MM.1S (cell line): ENCODE data around the gene PTPRN.
"Not testable (repeated sequence)": the region's sequence is repeated elsewhere in the genome, so short reads cannot be mapped to it uniquely, and the experiment has no call there.

Source experiments
- DNase-seq: peaks from one replicate; pipeline ENCODE4 v3.0.0-alpha.2; 2015
- H2AFZ ChIP-seq: fragments of 300-600 bp; sonication (generic); 2 replicates; pipeline ENCODE4 v1.6.0; 2016; ENCODE audit warnings: antibody characterized with exemption, low read length
- H3F3A ChIP-seq: fragments of 300-600 bp; sonication (generic); 2 replicates; pipeline ENCODE4 v1.6.1; 2016; ENCODE audit warnings: mild to moderate bottlenecking, antibody characterized with exemption, low read length, moderate library complexity, mixed read lengths; ENCODE audit not compliant: insufficient read depth
- H3K27ac ChIP-seq: fragments of 300-600 bp; sonication (generic); 2 replicates; pipeline ENCODE4 v1.5.1; 2016; ENCODE audit warnings: mild to moderate bottlenecking, low read length
- H3K27me3 ChIP-seq: fragments of 300-600 bp; sonication (generic); replicated peaks from 2 replicates; pipeline ENCODE4 v1.6.0; 2016; ENCODE audit warnings: low read length; ENCODE audit not compliant: insufficient read depth
- H3K36me3 ChIP-seq: fragments of 300-600 bp; sonication (generic); replicated peaks from 2 replicates; pipeline ENCODE4 v1.6.1; 2016; ENCODE audit warnings: mild to moderate bottlenecking, low read length, mixed read lengths; ENCODE audit not compliant: insufficient read depth
- H3K4me1 ChIP-seq: fragments of 300-600 bp; sonication (generic); 2 replicates; pipeline ENCODE4 v1.6.1; 2016; ENCODE audit warnings: low read length, mixed read lengths
- H3K4me2 ChIP-seq: fragments of 300-600 bp; sonication (generic); 2 replicates; pipeline ENCODE4 v1.6.0; 2016; ENCODE audit warnings: low read depth, low read length
- H3K4me3 ChIP-seq: fragments of 300-600 bp; sonication (generic); 2 replicates; pipeline ENCODE4 v1.5.1; 2016; ENCODE audit warnings: low read length, mixed read lengths
- H3K79me2 ChIP-seq: fragments of 300-600 bp; sonication (generic); 2 replicates; pipeline ENCODE4 v1.6.1; 2016; ENCODE audit warnings: mixed run types, low read length, mixed read lengths
- H3K9ac ChIP-seq: fragments of 300-600 bp; sonication (generic); 2 replicates; pipeline ENCODE4 v1.6.1; 2016; ENCODE audit warnings: low read length, mixed read lengths
- H3K9me2 ChIP-seq: fragments of 300-600 bp; sonication (generic); replicated peaks from 2 replicates; pipeline ENCODE4 v1.6.1; 2016; ENCODE audit warnings: mild to moderate bottlenecking, low read length, mixed read lengths; ENCODE audit not compliant: insufficient read depth
- H3K9me3 ChIP-seq: fragments of 300-600 bp; sonication (generic); replicated peaks from 2 replicates; pipeline ENCODE4 v1.6.1; 2016; ENCODE audit warnings: mild to moderate bottlenecking, low read length, mixed read lengths; ENCODE audit not compliant: insufficient read depth
- H4K20me1 ChIP-seq: fragments of 300-600 bp; sonication (generic); 2 replicates; pipeline ENCODE4 v1.6.1; 2016; ENCODE audit warnings: mild to moderate bottlenecking, low read length, moderate library complexity, mixed read lengths; ENCODE audit not compliant: insufficient read depth
- EZH2 ChIP-seq: fragments of 300-600 bp; sonication (generic); optimal IDR thresholded peaks from 2 replicates; pipeline ENCODE3; 2017; ENCODE audit warnings: low read depth, mild to moderate bottlenecking, antibody characterized with exemption, low read length, mixed read lengths
- EZH2phosphoT487 ChIP-seq: fragments of 300-600 bp; sonication (generic); IDR thresholded peaks from 2 replicates; pipeline ENCODE4 v1.6.1; 2018; ENCODE audit warnings: antibody characterized with exemption, low read length
- TF ChIP-seq, protein P1 (sequence below): fragments of 300-600 bp; sonication (generic); IDR thresholded peaks from 2 replicates; pipeline ENCODE4 v1.5.1; 2016; ENCODE audit warnings: antibody characterized with exemption, low read length, mixed read lengths

The PTPRN gene

GRCh38 chr2:219266232-219266631 lies 43.0 kb downstream of the PTPRN start:
- Histone ChIP-seq H4K20me1 (no peaks in the 10 kb centered on the region), H3K9me2 (no peaks in the 10 kb centered on the region)

GRCh38 chr2:219261024-219261855 lies 48.0 kb downstream of the PTPRN start:
- H3K36me3 ChIP-seq = no peaks in the 10 kb centered on the region
- no peaks in the 10 kb centered on the region for H3F3A ChIP-seq
- H3K79me2 ChIP-seq = no peaks in the 10 kb centered on the region
- no peaks in the 10 kb centered on the region for H3K27me3 ChIP-seq
- no peak for DNase-seq
- H3K4me1 ChIP-seq = no peaks in the 10 kb centered on the region
- H3K9me2 ChIP-seq = no peaks in the 10 kb centered on the region
- H3K9ac ChIP-seq = no peak overlapping the region
- TF ChIP-seq, protein P1, sequence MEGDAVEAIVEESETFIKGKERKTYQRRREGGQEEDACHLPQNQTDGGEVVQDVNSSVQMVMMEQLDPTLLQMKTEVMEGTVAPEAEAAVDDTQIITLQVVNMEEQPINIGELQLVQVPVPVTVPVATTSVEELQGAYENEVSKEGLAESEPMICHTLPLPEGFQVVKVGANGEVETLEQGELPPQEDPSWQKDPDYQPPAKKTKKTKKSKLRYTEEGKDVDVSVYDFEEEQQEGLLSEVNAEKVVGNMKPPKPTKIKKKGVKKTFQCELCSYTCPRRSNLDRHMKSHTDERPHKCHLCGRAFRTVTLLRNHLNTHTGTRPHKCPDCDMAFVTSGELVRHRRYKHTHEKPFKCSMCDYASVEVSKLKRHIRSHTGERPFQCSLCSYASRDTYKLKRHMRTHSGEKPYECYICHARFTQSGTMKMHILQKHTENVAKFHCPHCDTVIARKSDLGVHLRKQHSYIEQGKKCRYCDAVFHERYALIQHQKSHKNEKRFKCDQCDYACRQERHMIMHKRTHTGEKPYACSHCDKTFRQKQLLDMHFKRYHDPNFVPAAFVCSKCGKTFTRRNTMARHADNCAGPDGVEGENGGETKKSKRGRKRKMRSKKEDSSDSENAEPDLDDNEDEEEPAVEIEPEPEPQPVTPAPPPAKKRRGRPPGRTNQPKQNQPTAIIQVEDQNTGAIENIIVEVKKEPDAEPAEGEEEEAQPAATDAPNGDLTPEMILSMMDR = no peak
- no peak for TF ChIP-seq EZH2
- no peak for TF ChIP-seq EZH2phosphoT487
- H4K20me1 ChIP-seq = no peaks in the 10 kb centered on the region
- no peak overlapping the region for H3K4me3 ChIP-seq
- H3K4me2 ChIP-seq = no peak overlapping the region
- no peaks in the 10 kb centered on the region for H3K9me3 ChIP-seq
- no peak overlapping the region for H3K27ac ChIP-seq
- no peak overlapping the region for H2AFZ ChIP-seq

More at GRCh38 chr2:219266232-219266631, 43.0 kb downstream of the PTPRN start:
- H3K4me1 ChIP-seq = no peaks in the 10 kb centered on the region
- no peaks in the 10 kb centered on the region for H3K36me3 ChIP-seq
- no peak for DNase-seq
- H3K4me2 ChIP-seq = no peak overlapping the region
- no peak overlapping the region for H3K4me3 ChIP-seq
- H3F3A ChIP-seq = no peaks in the 10 kb centered on the region
- no peaks in the 10 kb centered on the region for H3K27me3 ChIP-seq
- no peak overlapping the region for H2AFZ ChIP-seq
- H3K9ac ChIP-seq = no peak overlapping the region
- no peaks in the 10 kb centered on the region for H3K9me3 ChIP-seq
- no peaks in the 10 kb centered on the region for H3K79me2 ChIP-seq
- TF ChIP-seq EZH2 = no peak
- TF ChIP-seq, protein P1 = no peak
- TF ChIP-seq EZH2phosphoT487 = no peak
- H3K27ac ChIP-seq = no peak overlapping the region

DNA sequence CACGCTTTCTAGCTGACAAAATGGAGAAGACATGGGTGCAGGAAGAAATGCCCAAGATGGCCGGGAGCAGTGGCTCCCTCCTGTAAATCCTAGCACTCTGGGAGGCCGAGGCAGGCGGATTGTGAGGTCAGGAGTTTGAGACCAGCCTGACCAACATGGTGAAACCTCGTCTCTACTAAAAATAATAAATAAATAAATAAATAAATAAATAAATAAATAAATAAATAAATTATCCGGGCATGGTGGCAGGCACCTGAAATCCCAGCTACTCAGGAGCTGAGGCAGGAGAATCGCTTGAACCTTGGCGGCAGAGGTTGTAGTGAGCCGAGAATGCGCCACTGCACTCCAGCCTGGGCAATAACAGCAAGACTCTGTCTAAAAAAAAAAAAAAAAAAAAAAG lies 50.3 kb downstream of the PTPRN start:
- not testable (repeated sequence) for H2AFZ ChIP-seq, H3K9me2 ChIP-seq, H3K4me2 ChIP-seq, H4K20me1 ChIP-seq, H3K36me3 ChIP-seq, H3K4me1 ChIP-seq, H3F3A ChIP-seq, H3K27me3 ChIP-seq, H3K79me2 ChIP-seq, H3K27ac ChIP-seq, H3K9ac ChIP-seq, H3K9me3 ChIP-seq, H3K4me3 ChIP-seq, DNase-seq

- H2AFZ ChIP-seq = peak overlapping the region; percentile 88
- H3K27me3 ChIP-seq = no peaks in the 10 kb centered on the region
- TF ChIP-seq EZH2phosphoT487 = no peak
- H4K20me1 ChIP-seq = no peaks in the 10 kb centered on the region
- H3K9me3 ChIP-seq = no peaks in the 10 kb centered on the region
- H3K9me2 ChIP-seq = no peaks in the 10 kb centered on the region
- 0 out of 2 replicates have a peak, but pooled peaks cover 6% of the 10 kb centered on the region for H3K36me3 ChIP-seq
- peak overlapping the region; percentile 88 for H3K9ac ChIP-seq
- H3K4me2 ChIP-seq = peak overlapping the region; percentile 99
- peak overlapping the region; percentile 73; the same call in 1 of the 2 replicates for H3K27ac ChIP-seq
- H3F3A ChIP-seq = peaks cover 23% of the 10 kb centered on the region
- H3K4me1 ChIP-seq = peaks cover 23% of the 10 kb centered on the region
- peak; percentile 35 for DNase-seq
- peak overlapping the region; percentile 78 for H3K4me3 ChIP-seq
- peaks cover 41% of the 10 kb centered on the region for H3K79me2 ChIP-seq
These were observed 54.5 kb downstream of the PTPRN start for GRCh38 chr2:219254590-219255201.
